Activated CD4-positive, alpha-beta T cell treated with anti-CD3 and anti-CD28 coated beads for 1 hour (primary cell): ENCODE results near the gene MARCHF5.
A peak's percentile ranks its signal among the peaks of the same experiment; 100 is the strongest.

Experiments
- DNase-seq: peaks from one replicate; pipeline ENCODE4 v3.0.0-alpha.2; 2020

MARCHF5 gene

GRCh38 chr10:92290837-92291615 lies at the start of gene MARCHF5, which contains the start of gene CPEB3:
Gene MARCHF5 (plus strand): TSS chr10:92291167. CDS start chr10:92291495, 328 bp downstream.
Gene CPEB3 (minus strand): TSS chr10:92291078. CDS start chr10:92240350, 50,728 bp downstream.
- peak; percentile 83 for DNase-seq

GRCh38 chr10:92241501-92241900 lies 49.5 kb upstream of the MARCHF5 start:
- no peak for DNase-seq

- no peak for DNase-seq
Measured at GRCh38 chr10:92242380-92242779, 48.6 kb upstream of the MARCHF5 start.

GRCh38 chr10:92242910-92243671 lies 47.9 kb upstream of the MARCHF5 start:
- DNase-seq, result peak; percentile 15

- DNase-seq, result no peak
Measured at GRCh38 chr10:92244796-92245195, 46.2 kb upstream of the MARCHF5 start.

- no peak for DNase-seq
Measured at GRCh38 chr10:92248566-92248965, 42.4 kb upstream of the MARCHF5 start.

GRCh38 chr10:92263396-92263795 lies 27.6 kb upstream of the MARCHF5 start:
- no peak for DNase-seq

GRCh38 chr10:92264249-92264648 lies 26.7 kb upstream of the MARCHF5 start:
- no peak for DNase-seq

GRCh38 chr10:92265687-92266258 lies 25.2 kb upstream of the MARCHF5 start:
- no peak for DNase-seq

GRCh38 chr10:92267343-92267742 lies 23.6 kb upstream of the MARCHF5 start:
- no peak for DNase-seq

GRCh38 chr10:92268748-92269147 lies 22.2 kb upstream of the MARCHF5 start:
- no peak for DNase-seq

GRCh38 chr10:92274071-92274470 lies 16.9 kb upstream of the MARCHF5 start:
- DNase-seq, result no peak

GRCh38 chr10:92278996-92279696 lies 11.8 kb upstream of the MARCHF5 start:
- DNase-seq, result no peak

- no peak for DNase-seq
Measured at GRCh38 chr10:92284112-92284704, 6.8 kb upstream of the MARCHF5 start.

- no peak for DNase-seq
Measured at GRCh38 chr10:92290076-92290836, 711 bp upstream of the MARCHF5 start.

- no peak for DNase-seq
Measured at GRCh38 chr10:92291616-92291865, 574 bp downstream of the MARCHF5 start.

- peak; percentile 16 for DNase-seq
Measured at GRCh38 chr10:92291921-92292845, 1.2 kb downstream of the MARCHF5 start.

GRCh38 chr10:92298487-92298886 lies 7.5 kb downstream of the MARCHF5 start:
- no peak for DNase-seq

- no peak for DNase-seq
Measured at GRCh38 chr10:92303096-92303495, 12.1 kb downstream of the MARCHF5 start.

- no peak for DNase-seq
Measured at GRCh38 chr10:92304061-92304460, 13.1 kb downstream of the MARCHF5 start.
